Measurements from ENCODE around the gene SLC7A5.

DNA sequence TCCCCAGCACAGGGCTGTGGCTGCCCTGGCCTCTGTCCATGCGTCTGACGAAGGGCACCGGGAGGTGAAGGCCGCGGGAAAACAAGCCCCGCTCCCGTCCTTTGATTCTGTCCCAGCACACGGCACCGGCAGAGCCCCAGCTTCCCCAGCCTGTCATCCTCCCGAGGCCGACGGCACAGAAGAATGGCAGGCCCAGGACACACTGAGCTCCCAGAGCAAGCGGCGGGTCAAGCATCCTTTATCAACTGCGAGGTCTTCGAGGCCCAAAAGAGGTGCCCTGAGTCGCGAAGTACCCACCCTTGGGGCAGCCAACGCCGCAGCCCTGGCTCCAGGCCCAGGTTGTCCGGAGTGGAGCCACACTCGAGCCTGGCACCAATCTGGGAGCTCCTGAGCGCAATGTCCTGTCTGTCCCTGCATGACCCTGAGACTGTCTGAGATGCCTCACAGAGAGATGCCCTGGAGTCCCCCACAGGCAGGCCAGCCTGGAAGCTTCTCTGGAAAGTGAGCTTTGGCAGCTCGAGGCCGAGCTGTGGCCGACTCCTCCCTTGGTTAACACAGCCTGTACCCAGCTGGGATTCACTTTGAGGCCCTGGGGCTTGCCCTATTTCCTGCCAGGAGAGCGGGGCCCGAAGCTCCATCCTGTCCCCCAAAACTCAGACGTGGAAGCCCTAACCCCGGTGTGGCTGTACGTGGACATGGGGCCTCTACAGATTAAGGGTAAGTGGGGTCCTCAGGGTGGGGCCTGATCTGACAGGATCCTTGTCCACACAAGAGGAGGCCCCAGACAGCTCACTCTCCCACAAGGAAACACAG is 23.3 kb downstream of the SLC7A5 start:
- TF ChIP-seq, protein P1, sequence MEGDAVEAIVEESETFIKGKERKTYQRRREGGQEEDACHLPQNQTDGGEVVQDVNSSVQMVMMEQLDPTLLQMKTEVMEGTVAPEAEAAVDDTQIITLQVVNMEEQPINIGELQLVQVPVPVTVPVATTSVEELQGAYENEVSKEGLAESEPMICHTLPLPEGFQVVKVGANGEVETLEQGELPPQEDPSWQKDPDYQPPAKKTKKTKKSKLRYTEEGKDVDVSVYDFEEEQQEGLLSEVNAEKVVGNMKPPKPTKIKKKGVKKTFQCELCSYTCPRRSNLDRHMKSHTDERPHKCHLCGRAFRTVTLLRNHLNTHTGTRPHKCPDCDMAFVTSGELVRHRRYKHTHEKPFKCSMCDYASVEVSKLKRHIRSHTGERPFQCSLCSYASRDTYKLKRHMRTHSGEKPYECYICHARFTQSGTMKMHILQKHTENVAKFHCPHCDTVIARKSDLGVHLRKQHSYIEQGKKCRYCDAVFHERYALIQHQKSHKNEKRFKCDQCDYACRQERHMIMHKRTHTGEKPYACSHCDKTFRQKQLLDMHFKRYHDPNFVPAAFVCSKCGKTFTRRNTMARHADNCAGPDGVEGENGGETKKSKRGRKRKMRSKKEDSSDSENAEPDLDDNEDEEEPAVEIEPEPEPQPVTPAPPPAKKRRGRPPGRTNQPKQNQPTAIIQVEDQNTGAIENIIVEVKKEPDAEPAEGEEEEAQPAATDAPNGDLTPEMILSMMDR (conservative IDR thresholded peaks at IDR 0.05; ENCODE audit: low read length), result no peak
- no peak for TF ChIP-seq EZH2phosphoT487 (IDR thresholded peaks at IDR 0.05; ENCODE audit: borderline replicate concordance)

Data from Loucy (cell line).